Measurements from ENCODE around the gene SLC26A1.
A peak's percentile ranks its signal among the peaks of the same experiment; 100 is the strongest.

The SLC26A1 gene

DNA sequence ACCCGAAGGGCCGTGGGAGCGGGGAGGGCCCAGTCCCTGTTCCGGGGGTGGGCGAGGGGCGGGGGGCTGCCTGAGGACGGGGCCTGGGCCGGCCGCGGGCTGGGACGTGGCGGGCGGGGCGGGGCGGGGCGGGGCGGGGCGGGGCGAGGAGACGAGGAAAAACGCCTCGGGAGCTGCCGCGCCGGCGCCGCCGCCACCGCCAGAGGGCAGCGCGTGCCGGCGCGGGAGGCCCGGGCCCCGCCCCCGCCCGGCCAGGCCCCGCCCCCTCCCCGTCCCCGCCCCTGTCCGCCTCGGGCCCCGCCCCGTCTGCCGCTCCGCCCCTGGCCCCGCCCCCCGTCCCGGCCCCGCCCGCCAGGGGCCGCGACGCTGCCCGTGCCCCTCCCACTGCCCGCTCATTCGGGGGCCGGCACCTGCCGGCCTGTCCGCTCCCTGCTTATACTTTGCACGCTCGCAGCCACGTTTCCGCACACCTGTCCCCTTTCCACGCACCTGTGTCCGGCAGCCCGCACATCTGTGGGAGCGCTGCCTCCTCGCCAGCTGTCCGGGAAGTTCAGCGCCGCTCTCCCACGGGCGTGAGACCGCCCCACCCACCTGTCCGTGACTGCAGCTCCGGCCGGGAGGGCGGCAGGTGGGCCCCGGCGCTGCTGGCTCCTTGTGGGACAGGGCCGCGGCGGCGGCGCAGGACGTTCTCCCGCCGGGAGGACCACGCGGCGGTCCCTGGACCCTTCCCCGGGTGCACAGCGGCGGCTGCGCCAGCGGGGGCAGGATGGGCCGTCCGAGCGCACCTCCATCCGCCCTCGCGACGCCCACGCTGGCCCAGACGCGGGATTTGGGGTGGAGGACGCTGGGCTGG is 16.6 kb upstream of the SLC26A1 start:
- Histone ChIP-seq H3K36me3 (ENCODE audit: insufficient read depth, low read length) (no peaks in the 10 kb centered on the region), H3K9me3 (ENCODE audit: low read length) (no peaks in the 10 kb centered on the region), H3K27me3 (ENCODE audit: control insufficient read depth in 1 of 2, insufficient read depth in 2 of 2, low read length in 2 of 2) (peaks cover 18 to 33% of the 10 kb centered on the region in 2 donors), H3K4me3 (ENCODE audit: low read depth in 1 of 2, low read length in 2 of 2) (peak overlapping the region; percentile 71 to 75), H3K27ac (ENCODE audit: low read depth, low read length) (peak overlapping the region; percentile 34), H3K4me1 (ENCODE audit: insufficient read depth, low read length) (peaks cover 18% of the 10 kb centered on the region), H3K9ac (ENCODE audit: low read length) (no peak overlapping the region)

DNA sequence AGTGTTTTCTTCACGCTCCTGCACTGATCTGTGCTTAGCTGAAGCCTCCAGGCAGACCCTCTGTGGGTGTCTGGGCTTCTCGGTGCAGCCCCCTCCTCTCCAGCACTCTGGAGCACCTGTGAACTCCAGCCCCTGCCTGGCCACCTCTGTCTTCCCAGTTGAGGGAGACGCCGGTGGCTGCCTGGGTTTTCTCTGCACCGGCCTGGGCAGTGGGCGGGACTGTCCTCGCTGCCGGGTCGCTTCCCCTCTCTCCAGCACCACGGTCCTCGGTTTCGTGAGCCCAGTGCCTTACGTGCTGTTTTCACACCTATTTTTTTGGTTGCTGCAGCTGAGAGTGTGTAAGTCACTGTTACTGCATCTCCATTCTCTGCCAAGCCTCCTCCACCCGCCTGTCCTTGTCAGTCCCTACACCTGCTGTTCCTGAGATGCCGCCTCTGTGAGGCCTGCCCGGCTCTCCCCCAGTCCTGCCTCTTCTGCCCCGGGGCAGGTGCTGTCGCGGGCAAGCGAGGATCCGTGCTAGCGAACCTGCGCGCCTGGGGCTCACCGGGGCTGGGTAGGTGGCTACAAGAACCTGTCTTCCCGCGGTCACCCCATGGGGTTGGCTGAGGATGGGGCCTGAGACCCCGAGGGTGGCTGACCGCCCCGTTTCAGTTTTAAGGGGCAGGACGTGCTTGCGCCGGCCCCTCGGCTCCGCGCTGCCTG is 15.8 kb upstream of the SLC26A1 start:
- Histone ChIP-seq H3K27me3 (ENCODE audit: control insufficient read depth in 1 of 2, insufficient read depth in 2 of 2, low read length in 2 of 2) (peaks cover 20 to 39% of the 10 kb centered on the region in 2 donors), H3K4me3 (ENCODE audit: low read depth in 1 of 2, low read length in 2 of 2) (peak overlapping the region; percentile 71 to 75), H3K9ac (ENCODE audit: low read length) (no peak overlapping the region), H3K36me3 (ENCODE audit: insufficient read depth, low read length) (no peaks in the 10 kb centered on the region), H3K27ac (ENCODE audit: low read depth, low read length) (no peak overlapping the region), H3K4me1 (ENCODE audit: insufficient read depth, low read length) (peaks cover 18% of the 10 kb centered on the region), H3K9me3 (ENCODE audit: low read length) (no peaks in the 10 kb centered on the region)

DNA sequence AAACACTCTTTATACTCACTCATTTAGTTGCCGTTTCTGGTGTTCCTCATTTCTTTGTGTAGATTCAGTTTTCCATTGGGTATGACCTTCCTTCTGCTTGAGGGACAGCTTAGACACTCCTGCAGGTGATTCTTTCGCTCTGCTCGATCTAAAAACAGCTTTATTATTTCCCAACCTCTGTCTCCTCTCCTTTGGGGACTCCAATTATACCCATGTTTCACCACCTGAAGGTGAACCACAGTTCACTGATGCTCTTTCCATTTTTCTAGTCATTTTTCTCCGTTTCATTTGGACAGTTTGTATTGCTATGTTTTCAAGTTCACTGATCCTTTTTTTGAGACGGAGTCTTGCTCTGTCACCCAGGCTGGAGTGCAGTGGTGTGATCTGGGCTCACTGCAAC is 13.7 kb upstream of the SLC26A1 start:
- peaks cover 28 to 59% of the 10 kb centered on the region in 2 donors for H3K27me3 ChIP-seq (ENCODE audit: control insufficient read depth in 1 of 2, insufficient read depth in 2 of 2, low read length in 2 of 2)

GRCh38 chr4:1004557-1005485 is 11.6 kb upstream of the SLC26A1 start:
- Histone ChIP-seq H3K9me3 (ENCODE audit: low read length) (no peaks in the 10 kb centered on the region), H3K4me1 (ENCODE audit: insufficient read depth, low read length) (peaks cover 10% of the 10 kb centered on the region), H3K27me3 (ENCODE audit: control insufficient read depth in 1 of 2, insufficient read depth in 2 of 2, low read length in 2 of 2) (peaks cover 36 to 80% of the 10 kb centered on the region in 2 donors), H3K27ac (ENCODE audit: low read depth, low read length) (no peak overlapping the region), H3K4me3 (ENCODE audit: low read depth in 1 of 2, low read length in 2 of 2) (no peak overlapping the region), H3K9ac (ENCODE audit: low read length) (no peak overlapping the region), H3K36me3 (ENCODE audit: insufficient read depth, low read length) (no peaks in the 10 kb centered on the region)

More for the DNA sequence above, 13.7 kb upstream of the SLC26A1 start:
- Histone ChIP-seq H3K4me1 (ENCODE audit: insufficient read depth, low read length) (peaks cover 18% of the 10 kb centered on the region), H3K9ac (ENCODE audit: low read length) (no peak overlapping the region), H3K36me3 (ENCODE audit: insufficient read depth, low read length) (no peaks in the 10 kb centered on the region), H3K9me3 (ENCODE audit: low read length) (no peaks in the 10 kb centered on the region), H3K27ac (ENCODE audit: low read depth, low read length) (no peak overlapping the region), H3K4me3 (ENCODE audit: low read depth in 1 of 2, low read length in 2 of 2) (no peak overlapping the region)

DNA sequence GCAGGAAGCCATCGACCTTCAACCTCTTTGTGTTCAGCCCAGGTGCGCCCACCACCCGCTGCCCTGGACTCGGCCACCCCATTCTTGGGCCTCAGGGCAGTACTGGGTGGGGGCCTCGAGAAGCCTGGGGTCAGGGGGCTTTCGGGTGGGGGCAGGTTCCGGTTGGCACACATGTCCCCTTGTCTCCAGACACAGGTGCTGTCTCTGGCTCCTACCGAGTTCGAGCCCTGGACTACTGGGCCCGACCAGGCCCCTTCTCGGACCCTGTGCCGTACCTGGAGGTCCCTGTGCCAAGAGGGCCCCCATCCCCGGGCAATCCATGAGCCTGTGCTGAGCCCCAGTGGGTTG is 10.8 kb upstream of the SLC26A1 start:
- no peak overlapping the region for H3K27ac ChIP-seq (ENCODE audit: low read depth, low read length)
- no peak overlapping the region for H3K9ac ChIP-seq (ENCODE audit: low read length)
- H3K9me3 ChIP-seq (ENCODE audit: low read length): no peaks in the 10 kb centered on the region
- H3K4me3 ChIP-seq (ENCODE audit: low read depth in 1 of 2, low read length in 2 of 2): no peak overlapping the region
- peaks cover 7% of the 10 kb centered on the region for H3K4me1 ChIP-seq (ENCODE audit: insufficient read depth, low read length)
- peaks cover 36 to 84% of the 10 kb centered on the region in 2 donors for H3K27me3 ChIP-seq (ENCODE audit: control insufficient read depth in 1 of 2, insufficient read depth in 2 of 2, low read length in 2 of 2)
- H3K36me3 ChIP-seq (ENCODE audit: insufficient read depth, low read length): no peaks in the 10 kb centered on the region

GRCh38 chr4:1003271-1004070 is 10.3 kb upstream of the SLC26A1 start:
- Histone ChIP-seq H3K4me3 (ENCODE audit: low read depth in 1 of 2, low read length in 2 of 2) (no peak overlapping the region), H3K9ac (ENCODE audit: low read length) (no peak overlapping the region), H3K27ac (ENCODE audit: low read depth, low read length) (no peak overlapping the region), H3K27me3 (ENCODE audit: control insufficient read depth in 1 of 2, insufficient read depth in 2 of 2, low read length in 2 of 2) (peaks cover 32 to 82% of the 10 kb centered on the region in 2 donors), H3K36me3 (ENCODE audit: insufficient read depth, low read length) (no peaks in the 10 kb centered on the region), H3K9me3 (ENCODE audit: low read length) (no peaks in the 10 kb centered on the region), H3K4me1 (ENCODE audit: insufficient read depth, low read length) (peaks cover 1% of the 10 kb centered on the region)

GRCh38 chr4:1002631-1003251 is 9.5 kb upstream of the SLC26A1 start:
- H3K27ac ChIP-seq (ENCODE audit: low read depth, low read length): no peak overlapping the region
- H3K27me3 ChIP-seq (ENCODE audit: control insufficient read depth in 1 of 2, insufficient read depth in 2 of 2, low read length in 2 of 2): peaks cover 34 to 82% of the 10 kb centered on the region in 2 donors
- no peaks in the 10 kb centered on the region for H3K9me3 ChIP-seq (ENCODE audit: low read length)
- H3K36me3 ChIP-seq (ENCODE audit: insufficient read depth, low read length): no peaks in the 10 kb centered on the region
- no peak overlapping the region for H3K9ac ChIP-seq (ENCODE audit: low read length)
- no peaks in the 10 kb centered on the region for H3K4me1 ChIP-seq (ENCODE audit: insufficient read depth, low read length)
- no peak overlapping the region for H3K4me3 ChIP-seq (ENCODE audit: low read depth in 1 of 2, low read length in 2 of 2)

- Histone ChIP-seq H3K9me3 (ENCODE audit: low read length) (no peaks in the 10 kb centered on the region), H3K27ac (ENCODE audit: low read depth, low read length) (no peak overlapping the region), H3K4me3 (ENCODE audit: low read depth in 1 of 2, low read length in 2 of 2) (no peak overlapping the region), H3K9ac (ENCODE audit: low read length) (no peak overlapping the region), H3K4me1 (ENCODE audit: insufficient read depth, low read length) (no peaks in the 10 kb centered on the region), H3K27me3 (ENCODE audit: control insufficient read depth in 1 of 2, insufficient read depth in 2 of 2, low read length in 2 of 2) (peaks cover 36 to 84% of the 10 kb centered on the region in 2 donors), H3K36me3 (ENCODE audit: insufficient read depth, low read length) (no peaks in the 10 kb centered on the region)
Measured at GRCh38 chr4:1002131-1002630, 9.0 kb upstream of the SLC26A1 start.

GRCh38 chr4:1001561-1002130 is 8.4 kb upstream of the SLC26A1 start:
- Histone ChIP-seq H3K27me3 (ENCODE audit: control insufficient read depth in 1 of 2, insufficient read depth in 2 of 2, low read length in 2 of 2) (peaks cover 36 to 84% of the 10 kb centered on the region in 2 donors), H3K27ac (ENCODE audit: low read depth, low read length) (no peak overlapping the region), H3K36me3 (ENCODE audit: insufficient read depth, low read length) (no peaks in the 10 kb centered on the region), H3K9me3 (ENCODE audit: low read length) (no peaks in the 10 kb centered on the region), H3K4me1 (ENCODE audit: insufficient read depth, low read length) (no peaks in the 10 kb centered on the region), H3K4me3 (ENCODE audit: low read depth in 1 of 2, low read length in 2 of 2) (no peak overlapping the region), H3K9ac (ENCODE audit: low read length) (no peak overlapping the region)

- Histone ChIP-seq H3K36me3 (ENCODE audit: insufficient read depth, low read length) (no peaks in the 10 kb centered on the region), H3K27ac (ENCODE audit: low read depth, low read length) (no peak overlapping the region), H3K4me3 (ENCODE audit: low read depth in 1 of 2, low read length in 2 of 2) (no peak overlapping the region), H3K9me3 (ENCODE audit: low read length) (no peaks in the 10 kb centered on the region), H3K27me3 (ENCODE audit: control insufficient read depth in 1 of 2, insufficient read depth in 2 of 2, low read length in 2 of 2) (peaks cover 36 to 85% of the 10 kb centered on the region in 2 donors), H3K9ac (ENCODE audit: low read length) (no peak overlapping the region), H3K4me1 (ENCODE audit: insufficient read depth, low read length) (no peaks in the 10 kb centered on the region)
Measured at GRCh38 chr4:1000686-1001260, 7.6 kb upstream of the SLC26A1 start.
